Panc1 (cell line): ENCODE data around the gene LHPP. TPM values are rescaled to one million over a fixed set of nuclear protein-coding genes. Genes with fewer than 3 reads are reported as not detected.

Source experiments
- ATAC-seq: fragments of 200-7000 bp; cut with Tn5 transposase; 2 replicates; pipeline ENCODE4 v1.9.1; 2020; ENCODE audit warnings: mild to moderate bottlenecking, moderate library complexity
- BruUV-seq: library from RNA; stranded (reverse); fragments of 400-500 nt; replicated peaks from 2 replicates; lab custom pipeline; 2021; lab: Mats Ljungman, UMichigan
- CTCF ChIA-PET: fragments of 300-600 bp; sonication (Branson Sonifier 250); formaldehyde crosslinking; loops from one replicate; lab custom pipeline; 2022; ENCODE audit warnings: antibody characterized with exemption; lab: Charles Lee
- POLR2A ChIA-PET: fragments of 300-600 bp; sonication (Branson Sonifier 250); formaldehyde crosslinking; loops from one replicate; lab custom pipeline; 2022; ENCODE audit warnings: antibody characterized with exemption; lab: Charles Lee
- DNase-seq: peaks from one replicate; pipeline ENCODE4 v3.0.0-alpha.2; 2010; ENCODE audit warnings: low read depth, low spot score
- H3K27ac ChIP-seq: 2 replicates; pipeline ENCODE4 v1.5.1; 2011; ENCODE audit warnings: mild to moderate bottlenecking, low read length, inconsistent platforms
- H3K27me3 ChIP-seq: fragments of 200-500 bp; sonication (Bioruptor generic); 2 replicates; pipeline ENCODE4 v1.6.0; 2014; ENCODE audit warnings: low read length, inconsistent platforms; ENCODE audit not compliant: control insufficient read depth, insufficient read depth
- H3K36me3 ChIP-seq: fragments of 200-500 bp; sonication (Bioruptor generic); 2 replicates; pipeline ENCODE4 v1.5.1; 2014; ENCODE audit warnings: inconsistent platforms, mild to moderate bottlenecking, low read length, moderate library complexity; ENCODE audit not compliant: control insufficient read depth, insufficient read depth
- H3K4me1 ChIP-seq: 2 replicates; pipeline ENCODE4 v1.5.1; 2011; ENCODE audit warnings: inconsistent platforms, mild to moderate bottlenecking, low read length, moderate library complexity; ENCODE audit not compliant: control insufficient read depth, insufficient read depth
- H3K4me3 ChIP-seq, 2 experiments: 2 replicates each; pipeline ENCODE4 v1.5.1; 2011 to 2012; ENCODE audit warnings: low read depth in 2 of 2, low read length in 2 of 2, mild to moderate bottlenecking in 2 of 2, inconsistent platforms in 1 of 2, moderate library complexity in 1 of 2
- H3K9me3 ChIP-seq: fragments of 200-500 bp; sonication (Bioruptor generic); 2 replicates; pipeline ENCODE4 v1.5.1; 2014; ENCODE audit warnings: low read depth, mild to moderate bottlenecking, inconsistent platforms, low read length, moderate library complexity; ENCODE audit not compliant: control insufficient read depth, insufficient read depth
- POLR2AphosphoS5 ChIP-seq: IDR thresholded peaks from 2 replicates; pipeline ENCODE4 v1.6.1; 2012; ENCODE audit warnings: mild to moderate bottlenecking, low read depth, low read length, moderate library complexity
- SIN3A ChIP-seq: IDR thresholded peaks from 2 replicates; pipeline ENCODE4 v1.6.1; 2012; ENCODE audit warnings: low read depth, mild to moderate bottlenecking, low read length, moderate library complexity, borderline replicate concordance; ENCODE audit not compliant: insufficient read depth
- TCF7L2 ChIP-seq: IDR thresholded peaks from 2 replicates; pipeline ENCODE4 v1.6.1; 2011; ENCODE audit warnings: mild to moderate bottlenecking, low read depth, low read length, inconsistent platforms
- in situ Hi-C: cut with HindIII; loops from 2 replicates; pipeline ENCODE4 v1.10.0; 2016; ENCODE audit warnings: low sequenced_read_pairs, low pct_unique_long_range_greater_than_20kb
- intact Hi-C: fragments of 100-400 bp; cut with micrococcal nuclease; formaldehyde crosslinking; loops from one replicate; pipeline ENCODE4 v1.10.0; 2022; ENCODE audit not compliant: unreplicated experiment
- total RNA-seq: library from RNA; stranded (reverse); gene quantifications from one replicate; pipeline ENCODE4 v1.2.1, GENCODE V29; 2021; ENCODE audit not compliant: unreplicated experiment
- TF ChIP-seq, protein P1 (sequence below): fragments of 450-650 bp; IDR thresholded peaks from 2 replicates; pipeline ENCODE4 v1.5.1; 2017; ENCODE audit warnings: mild to moderate bottlenecking
- TF ChIP-seq, protein P2 (sequence below), 2 experiments: IDR thresholded peaks; 2 replicates each; pipeline ENCODE4 v1.6.1; 2011 to 2012; ENCODE audit warnings: low read depth in 2 of 2, control low read depth in 1 of 2, low read length in 1 of 2, mild to moderate bottlenecking in 1 of 2, moderate library complexity in 1 of 2; ENCODE audit not compliant: insufficient read depth in 1 of 2

Gene LHPP
- total RNA-seq, 1 experiment from 2014 or later = 15.0 TPM

DNA sequence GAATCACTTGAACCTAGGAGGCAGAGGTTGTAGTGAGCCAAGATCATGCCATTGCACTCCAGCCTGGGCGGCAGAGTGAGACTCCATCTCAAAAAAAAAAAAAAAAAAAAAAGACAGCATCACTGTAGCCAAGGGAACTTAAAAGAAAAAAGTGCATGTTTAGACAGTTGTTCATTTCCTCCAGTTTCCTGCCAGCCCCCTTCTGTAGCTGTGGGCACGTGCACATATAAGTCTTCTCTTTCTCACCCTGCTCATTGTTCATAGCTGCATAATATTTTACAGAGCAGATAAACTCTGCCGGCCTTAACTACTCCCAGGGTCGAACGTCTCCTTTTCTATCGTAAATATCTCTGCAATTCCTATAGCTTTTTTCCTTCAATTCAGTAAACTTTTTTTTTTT, 132.6 kb downstream of the LHPP start:
- no peak for ATAC-seq
- intact Hi-C loops = no loop called here
- H3K9me3 ChIP-seq = no peaks in the 10 kb centered on the region
- POLR2A ChIA-PET = interaction anchor here (0.7 kb wide), 1 partner anchor 9 kb away, joined by 3 read pairs; no protein-coding TSS in a partner anchor
- TF ChIP-seq, protein P1, sequence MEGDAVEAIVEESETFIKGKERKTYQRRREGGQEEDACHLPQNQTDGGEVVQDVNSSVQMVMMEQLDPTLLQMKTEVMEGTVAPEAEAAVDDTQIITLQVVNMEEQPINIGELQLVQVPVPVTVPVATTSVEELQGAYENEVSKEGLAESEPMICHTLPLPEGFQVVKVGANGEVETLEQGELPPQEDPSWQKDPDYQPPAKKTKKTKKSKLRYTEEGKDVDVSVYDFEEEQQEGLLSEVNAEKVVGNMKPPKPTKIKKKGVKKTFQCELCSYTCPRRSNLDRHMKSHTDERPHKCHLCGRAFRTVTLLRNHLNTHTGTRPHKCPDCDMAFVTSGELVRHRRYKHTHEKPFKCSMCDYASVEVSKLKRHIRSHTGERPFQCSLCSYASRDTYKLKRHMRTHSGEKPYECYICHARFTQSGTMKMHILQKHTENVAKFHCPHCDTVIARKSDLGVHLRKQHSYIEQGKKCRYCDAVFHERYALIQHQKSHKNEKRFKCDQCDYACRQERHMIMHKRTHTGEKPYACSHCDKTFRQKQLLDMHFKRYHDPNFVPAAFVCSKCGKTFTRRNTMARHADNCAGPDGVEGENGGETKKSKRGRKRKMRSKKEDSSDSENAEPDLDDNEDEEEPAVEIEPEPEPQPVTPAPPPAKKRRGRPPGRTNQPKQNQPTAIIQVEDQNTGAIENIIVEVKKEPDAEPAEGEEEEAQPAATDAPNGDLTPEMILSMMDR = no peak
- TF ChIP-seq POLR2AphosphoS5 (no peak), TCF7L2 (no peak)
- no peak for DNase-seq
- no TSS peak for BruUV-seq
- H3K36me3 ChIP-seq = no peaks in the 10 kb centered on the region
- CTCF ChIA-PET = interaction anchor here (0.7 kb wide), 1 partner anchor 393 kb away, joined by 4 read pairs; no protein-coding TSS in a partner anchor
- in situ Hi-C loops = no loop called here
- H3K27me3 ChIP-seq = no peaks in the 10 kb centered on the region
- H3K4me3 ChIP-seq = no peak overlapping the region
- H3K27ac ChIP-seq = no peak overlapping the region
- H3K4me1 ChIP-seq = no peaks in the 10 kb centered on the region

DNA sequence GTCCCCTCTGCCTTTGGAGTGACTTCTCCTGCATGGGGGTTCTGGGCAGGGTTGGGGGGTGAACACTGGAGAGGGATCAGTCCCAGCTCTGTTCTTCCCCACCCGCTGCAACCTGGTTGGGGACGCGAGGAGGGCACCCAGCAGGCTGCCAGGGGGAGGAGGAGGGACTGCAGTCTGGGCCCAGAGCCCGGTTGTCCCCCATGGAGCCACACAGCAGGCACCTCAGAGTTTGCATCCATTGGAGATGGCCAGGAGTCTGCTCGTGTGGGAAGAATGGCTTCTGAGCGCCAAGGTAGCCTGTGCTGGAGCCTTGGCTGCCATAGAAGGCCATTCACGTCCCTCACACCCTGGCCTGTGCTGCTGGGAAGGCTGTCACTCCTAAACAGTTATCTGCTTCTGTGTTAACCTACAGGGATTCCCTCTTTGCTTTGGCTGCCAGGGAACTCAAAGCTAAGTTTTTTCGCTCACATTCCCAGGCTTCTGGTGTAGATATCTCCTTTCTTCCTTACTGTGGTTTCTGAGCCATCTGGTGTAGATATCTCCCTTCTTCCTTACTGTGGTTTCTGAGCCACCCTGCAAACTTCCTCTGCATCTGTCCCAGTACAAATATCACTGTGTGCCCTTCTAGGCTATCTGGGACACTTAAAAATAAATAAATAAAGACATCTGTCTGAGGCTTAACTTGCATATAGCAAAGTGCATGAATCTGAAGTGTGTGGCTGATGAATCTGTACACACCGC, 133.7 kb downstream of the LHPP start:
- no TSS peak for BruUV-seq
- ChIA-PET CTCF (no interaction called here), POLR2A (no interaction called here)
- Histone ChIP-seq H3K4me1 (no peaks in the 10 kb centered on the region), H3K27me3 (no peaks in the 10 kb centered on the region), H3K9me3 (no peaks in the 10 kb centered on the region), H3K4me3 (no peak overlapping the region), H3K27ac (no peak overlapping the region), H3K36me3 (no peaks in the 10 kb centered on the region)
- DNase-seq = no peak
- no peak for ATAC-seq
- TF ChIP-seq SIN3A = no peak
- in situ Hi-C loops (no loop called here), intact Hi-C loops (no loop called here)

DNA sequence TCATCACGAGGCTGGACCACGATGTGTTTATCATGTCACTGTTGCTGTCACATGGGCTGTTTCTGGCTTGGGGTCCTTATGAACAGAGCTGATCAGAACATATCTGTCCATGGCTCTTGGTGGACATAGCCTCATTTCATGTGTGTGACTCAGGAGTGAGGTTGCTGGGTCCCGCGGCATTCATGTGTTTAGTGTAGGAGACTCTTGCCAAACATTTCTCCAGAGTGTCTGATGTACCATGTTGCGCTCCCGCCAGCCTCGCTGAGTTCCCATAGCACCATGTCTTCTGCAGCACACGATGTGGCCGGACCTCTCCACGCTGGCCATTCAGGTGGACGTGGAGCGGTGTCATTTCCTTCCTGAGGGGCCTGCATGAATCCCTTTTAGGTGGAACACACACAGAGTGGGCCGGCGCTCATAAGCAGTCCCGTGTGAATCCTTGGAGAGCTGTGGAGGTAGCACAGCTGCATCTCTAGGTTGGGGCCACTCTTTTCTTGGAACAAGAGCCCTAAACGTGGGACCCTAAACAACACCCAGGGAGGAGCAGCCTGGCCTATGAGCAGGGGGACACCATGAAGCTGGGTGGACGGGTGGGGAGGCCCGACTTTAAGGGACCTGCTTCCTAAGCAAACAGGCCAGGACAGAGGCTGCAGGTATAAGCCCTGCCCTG, 134.6 kb downstream of the LHPP start:
- BruUV-seq = no TSS peak
- Histone ChIP-seq H3K36me3 (no peaks in the 10 kb centered on the region), H3K4me3 (no peak overlapping the region), H3K27ac (no peak overlapping the region), H3K27me3 (no peaks in the 10 kb centered on the region), H3K9me3 (no peaks in the 10 kb centered on the region), H3K4me1 (no peaks in the 10 kb centered on the region)
- TF ChIP-seq, protein P1 = no peak
- TF ChIP-seq POLR2AphosphoS5 (no peak), TCF7L2 (no peak), SIN3A (no peak)
- TF ChIP-seq, protein P2, sequence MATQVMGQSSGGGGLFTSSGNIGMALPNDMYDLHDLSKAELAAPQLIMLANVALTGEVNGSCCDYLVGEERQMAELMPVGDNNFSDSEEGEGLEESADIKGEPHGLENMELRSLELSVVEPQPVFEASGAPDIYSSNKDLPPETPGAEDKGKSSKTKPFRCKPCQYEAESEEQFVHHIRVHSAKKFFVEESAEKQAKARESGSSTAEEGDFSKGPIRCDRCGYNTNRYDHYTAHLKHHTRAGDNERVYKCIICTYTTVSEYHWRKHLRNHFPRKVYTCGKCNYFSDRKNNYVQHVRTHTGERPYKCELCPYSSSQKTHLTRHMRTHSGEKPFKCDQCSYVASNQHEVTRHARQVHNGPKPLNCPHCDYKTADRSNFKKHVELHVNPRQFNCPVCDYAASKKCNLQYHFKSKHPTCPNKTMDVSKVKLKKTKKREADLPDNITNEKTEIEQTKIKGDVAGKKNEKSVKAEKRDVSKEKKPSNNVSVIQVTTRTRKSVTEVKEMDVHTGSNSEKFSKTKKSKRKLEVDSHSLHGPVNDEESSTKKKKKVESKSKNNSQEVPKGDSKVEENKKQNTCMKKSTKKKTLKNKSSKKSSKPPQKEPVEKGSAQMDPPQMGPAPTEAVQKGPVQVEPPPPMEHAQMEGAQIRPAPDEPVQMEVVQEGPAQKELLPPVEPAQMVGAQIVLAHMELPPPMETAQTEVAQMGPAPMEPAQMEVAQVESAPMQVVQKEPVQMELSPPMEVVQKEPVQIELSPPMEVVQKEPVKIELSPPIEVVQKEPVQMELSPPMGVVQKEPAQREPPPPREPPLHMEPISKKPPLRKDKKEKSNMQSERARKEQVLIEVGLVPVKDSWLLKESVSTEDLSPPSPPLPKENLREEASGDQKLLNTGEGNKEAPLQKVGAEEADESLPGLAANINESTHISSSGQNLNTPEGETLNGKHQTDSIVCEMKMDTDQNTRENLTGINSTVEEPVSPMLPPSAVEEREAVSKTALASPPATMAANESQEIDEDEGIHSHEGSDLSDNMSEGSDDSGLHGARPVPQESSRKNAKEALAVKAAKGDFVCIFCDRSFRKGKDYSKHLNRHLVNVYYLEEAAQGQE (IDR thresholded peaks at IDR 0.05; ENCODE audit: insufficient read depth in 1 of 2, low read depth in 2 of 2, low read length in 1 of 2) = no peak
- DNase-seq (no peak), ATAC-seq (no peak)
- intact Hi-C loops (no loop called here), in situ Hi-C loops (no loop called here)
- ChIA-PET POLR2A (interaction anchor here (0.6 kb wide), 1 partner anchor 673 kb away, joined by 4 read pairs; no protein-coding TSS in a partner anchor), CTCF (no interaction called here)
